Keratinocyte (primary cell): ENCODE measurements around the gene MICAL3. TPM values are rescaled to one million over a fixed set of nuclear protein-coding genes. Genes with fewer than 3 reads are reported as not detected.

Source experiments
- DNase-seq: peaks from one replicate; pipeline ENCODE4 v3.0.0-alpha.2; 2011; ENCODE audit warnings: low read depth, missing footprints, low spot score
- FAIRE-seq: peaks from 2 replicates; lab custom pipeline; 2011; peaks lifted over from hg19 to GRCh38; lab: Jason Lieb, UNC
- H2AFZ ChIP-seq: 2 replicates; pipeline ENCODE4 v1.6.0; 2012; ENCODE audit warnings: low read length, control low read depth, inconsistent platforms; ENCODE audit not compliant: control insufficient read depth
- H3K27ac ChIP-seq: 2 replicates; pipeline ENCODE4 v1.5.1; 2011; ENCODE audit warnings: low read length; ENCODE audit not compliant: control insufficient read depth, insufficient read depth
- H3K27me3 ChIP-seq: 3 replicates; pipeline ENCODE4 v1.6.0; 2011; ENCODE audit warnings: low read length; ENCODE audit not compliant: control insufficient read depth, insufficient read depth; ENCODE audit errors: extremely low read depth
- H3K36me3 ChIP-seq, 2 experiments: 2 replicates in 1 of 2; 3 replicates in 1 of 2; pipeline ENCODE4 v1.5.1; 2011; ENCODE audit warnings: low read length in 2 of 2, mild to moderate bottlenecking in 1 of 2; ENCODE audit not compliant: control insufficient read depth in 2 of 2, insufficient read depth in 2 of 2; ENCODE audit errors: extremely low read depth in 1 of 2
- H3K4me1 ChIP-seq: 3 replicates; pipeline ENCODE4 v1.5.1; 2011; ENCODE audit warnings: low read length; ENCODE audit not compliant: control insufficient read depth, insufficient read depth; ENCODE audit errors: extremely low read depth
- H3K4me2 ChIP-seq: 3 replicates; pipeline ENCODE4 v1.6.0; 2011; ENCODE audit warnings: low read depth, low read length; ENCODE audit not compliant: control insufficient read depth, insufficient read depth; ENCODE audit errors: extremely low read depth
- H3K4me3 ChIP-seq, 3 experiments: fragments of 200-600 bp in 1 of 3; sonication (generic) in 1 of 3; 2 replicates in 2 of 3; 3 replicates in 1 of 3; pipeline ENCODE4 v1.5.1; 2011 to 2016; ENCODE audit warnings: low read length in 3 of 3, mild to moderate bottlenecking in 3 of 3, control low read depth in 2 of 3, inconsistent platforms in 1 of 3, low read depth in 1 of 3, mixed read lengths in 1 of 3, mixed run types in 1 of 3, moderate library complexity in 1 of 3; ENCODE audit not compliant: control insufficient read depth in 2 of 3, insufficient read depth in 2 of 3; ENCODE audit errors: extremely low read depth in 1 of 3
- H3K79me2 ChIP-seq: 2 replicates; pipeline ENCODE4 v1.6.0; 2012; ENCODE audit warnings: low read length; ENCODE audit not compliant: control insufficient read depth, insufficient read depth
- H3K9ac ChIP-seq: 3 replicates; pipeline ENCODE4 v1.6.0; 2011; ENCODE audit warnings: low read length; ENCODE audit not compliant: control insufficient read depth, insufficient read depth; ENCODE audit errors: extremely low read depth
- H3K9me1 ChIP-seq: 3 replicates; pipeline ENCODE4 v1.6.0; 2011; ENCODE audit warnings: low read length; ENCODE audit not compliant: control insufficient read depth, insufficient read depth; ENCODE audit errors: extremely low read depth
- H3K9me3 ChIP-seq: 2 replicates; pipeline ENCODE4 v1.5.1; 2012; ENCODE audit warnings: low read depth, low read length; ENCODE audit not compliant: control insufficient read depth
- H4K20me1 ChIP-seq: 3 replicates; pipeline ENCODE4 v1.6.0; 2011; ENCODE audit warnings: low read length; ENCODE audit not compliant: control insufficient read depth, insufficient read depth; ENCODE audit errors: extremely low read depth
- EZH2 ChIP-seq: IDR thresholded peaks from one replicate; pipeline ENCODE4 v1.6.1; 2012; ENCODE audit warnings: inconsistent platforms, mild to moderate bottlenecking, low read length, moderate library complexity
- dilution Hi-C: fragments of 300-500 bp; cut with MboI; formaldehyde crosslinking; loops from one replicate; pipeline ENCODE4 v1.7.0; 2020; ENCODE audit warnings: low sequenced_read_pairs; ENCODE audit not compliant: extremely low pct_ligation_motif_present
- polyA plus RNA-seq, 5 experiments: library from polyadenylated mRNA; depleted of rRNA in 3 of 5; stranded (reverse) in 3 of 5; stranded (forward) in 1 of 5; unstranded in 1 of 5; fragments of >200 nt; gene quantifications; 1 replicate in 1 of 5; 2 replicates in 3 of 5; 3 replicates in 1 of 5; pipeline versions ENCODE4 v1.2.1 to v1.2.3, GENCODE V29; 2011 to 2012; ENCODE audit warnings: missing spikeins in 2 of 5, low read depth in 1 of 5, low replicate concordance in 1 of 5
- TF ChIP-seq, protein P1 (sequence below), 3 experiments: IDR thresholded peaks in 1 of 3; conservative IDR thresholded peaks in 1 of 3; optimal IDR thresholded peaks in 1 of 3; 2 replicates in 2 of 3; 3 replicates in 1 of 3; pipeline versions ENCODE3 to v1.5.1; 2011; ENCODE audit warnings: low read length in 3 of 3, mild to moderate bottlenecking in 3 of 3, moderate library complexity in 2 of 3, control low read depth in 1 of 3, inconsistent platforms in 1 of 3; ENCODE audit not compliant: insufficient read depth in 2 of 3; ENCODE audit errors: extremely low read depth in 1 of 3

The MICAL3 gene
- polyA plus RNA-seq, 1 donor (not counting 4 experiments of a cell fraction or from before 2014, with no cell fraction given), result 27.9 TPM

DNA sequence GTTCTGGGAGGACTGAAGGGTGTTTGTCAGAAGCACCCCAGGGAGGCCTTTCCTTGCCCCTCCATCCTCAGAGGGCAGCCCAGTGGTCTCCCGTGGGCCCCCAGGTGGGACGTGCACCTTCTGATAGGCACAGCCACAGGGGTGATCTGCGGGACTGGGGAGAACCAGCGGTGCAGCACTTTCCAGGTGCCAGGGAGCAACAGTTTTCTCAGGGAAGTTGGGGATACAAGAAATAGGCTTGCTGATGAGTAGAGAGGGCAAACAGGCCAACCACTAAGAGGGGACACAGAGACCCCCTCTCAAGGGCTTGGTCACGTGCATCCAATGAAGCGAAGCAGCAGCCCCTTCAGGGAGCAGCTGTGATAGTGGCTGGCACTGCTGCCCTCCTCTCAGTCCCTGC lies 143.0 kb downstream of the MICAL3 start:
- TF ChIP-seq, protein P1, sequence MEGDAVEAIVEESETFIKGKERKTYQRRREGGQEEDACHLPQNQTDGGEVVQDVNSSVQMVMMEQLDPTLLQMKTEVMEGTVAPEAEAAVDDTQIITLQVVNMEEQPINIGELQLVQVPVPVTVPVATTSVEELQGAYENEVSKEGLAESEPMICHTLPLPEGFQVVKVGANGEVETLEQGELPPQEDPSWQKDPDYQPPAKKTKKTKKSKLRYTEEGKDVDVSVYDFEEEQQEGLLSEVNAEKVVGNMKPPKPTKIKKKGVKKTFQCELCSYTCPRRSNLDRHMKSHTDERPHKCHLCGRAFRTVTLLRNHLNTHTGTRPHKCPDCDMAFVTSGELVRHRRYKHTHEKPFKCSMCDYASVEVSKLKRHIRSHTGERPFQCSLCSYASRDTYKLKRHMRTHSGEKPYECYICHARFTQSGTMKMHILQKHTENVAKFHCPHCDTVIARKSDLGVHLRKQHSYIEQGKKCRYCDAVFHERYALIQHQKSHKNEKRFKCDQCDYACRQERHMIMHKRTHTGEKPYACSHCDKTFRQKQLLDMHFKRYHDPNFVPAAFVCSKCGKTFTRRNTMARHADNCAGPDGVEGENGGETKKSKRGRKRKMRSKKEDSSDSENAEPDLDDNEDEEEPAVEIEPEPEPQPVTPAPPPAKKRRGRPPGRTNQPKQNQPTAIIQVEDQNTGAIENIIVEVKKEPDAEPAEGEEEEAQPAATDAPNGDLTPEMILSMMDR (optimal IDR thresholded peaks at IDR 0.05 in 1 of 3, IDR thresholded peaks at IDR 0.05 in 1 of 3, conservative IDR thresholded peaks at IDR 0.05 in 1 of 3; ENCODE audit: extremely low read depth in 1 of 3, insufficient read depth in 2 of 3, low read length in 3 of 3), result no peak
- no peak for TF ChIP-seq EZH2

DNA sequence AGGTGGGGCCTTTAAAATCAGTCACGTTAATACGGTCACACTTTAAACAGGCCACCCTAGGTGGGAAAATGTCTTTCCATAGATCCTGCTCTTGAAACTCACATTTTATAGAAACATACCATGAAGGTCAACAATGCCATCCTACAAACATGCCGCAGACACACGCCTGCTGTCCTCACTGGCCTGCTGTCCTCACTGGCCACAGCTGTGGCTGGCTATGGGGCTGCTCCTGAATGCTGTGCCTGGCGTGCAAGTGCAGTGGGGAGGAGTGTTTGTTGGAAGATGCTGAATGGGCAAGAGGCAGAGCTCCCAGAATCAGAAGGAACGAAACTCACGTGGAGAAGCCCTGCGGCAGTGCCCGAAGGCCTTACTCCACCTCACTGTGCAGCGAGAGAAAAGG lies 143.9 kb downstream of the MICAL3 start:
- Histone ChIP-seq H2AFZ (no peak overlapping the region), H3K27ac (no peak overlapping the region), H3K27me3 (no peaks in the 10 kb centered on the region), H3K36me3 (peaks cover 44 to 54% of the 10 kb centered on the region in 2 experiments), H3K4me3 (no peak overlapping the region), H3K4me2 (no peak overlapping the region), H3K9ac (no peak overlapping the region), H3K79me2 (peaks cover 9% of the 10 kb centered on the region), H3K9me1 (no peaks in the 10 kb centered on the region), H3K9me3 (no peaks in the 10 kb centered on the region), H4K20me1 (peaks cover 4% of the 10 kb centered on the region), H3K4me1 (peaks cover 22% of the 10 kb centered on the region)
- no peak for FAIRE-seq
- DNase-seq, result no peak
- TF ChIP-seq, protein P1 (optimal IDR thresholded peaks at IDR 0.05 in 1 of 3, IDR thresholded peaks at IDR 0.05 in 1 of 3, conservative IDR thresholded peaks at IDR 0.05 in 1 of 3; ENCODE audit: extremely low read depth in 1 of 3, insufficient read depth in 2 of 3, low read length in 3 of 3), result no peak
- no peak for TF ChIP-seq EZH2
- dilution Hi-C loops, result no loop called here

More for the DNA sequence above, 143.0 kb downstream of the MICAL3 start:
- peaks cover 9% of the 10 kb centered on the region for H3K79me2 ChIP-seq
- DNase-seq, result no peak
- H3K9ac ChIP-seq, result no peak overlapping the region
- peaks cover 42 to 46% of the 10 kb centered on the region in 2 experiments for H3K36me3 ChIP-seq
- H2AFZ ChIP-seq, result no peak overlapping the region
- dilution Hi-C loops, result no loop called here
- no peak overlapping the region for H3K4me3 ChIP-seq
- no peaks in the 10 kb centered on the region for H3K27me3 ChIP-seq
- H4K20me1 ChIP-seq, result peaks cover 4% of the 10 kb centered on the region
- H3K4me2 ChIP-seq, result no peak overlapping the region
- no peaks in the 10 kb centered on the region for H3K9me1 ChIP-seq
- no peak overlapping the region for H3K27ac ChIP-seq
- H3K9me3 ChIP-seq, result no peaks in the 10 kb centered on the region
- no peak for FAIRE-seq
- peaks cover 23% of the 10 kb centered on the region for H3K4me1 ChIP-seq
